Panc1 (cell line): ENCODE measurements around the gene MRPL33. TPM values are rescaled to one million over a fixed set of nuclear protein-coding genes. Genes with fewer than 3 reads are reported as not detected.

Source experiments
- ATAC-seq: fragments of 200-7000 bp; cut with Tn5 transposase; 2 replicates; pipeline ENCODE4 v1.9.1; 2020; ENCODE audit warnings: mild to moderate bottlenecking, moderate library complexity
- BruUV-seq: library from RNA; stranded (reverse); fragments of 400-500 nt; replicated peaks from 2 replicates; lab custom pipeline; 2021; lab: Mats Ljungman, UMichigan
- CTCF ChIA-PET: fragments of 300-600 bp; sonication (Branson Sonifier 250); formaldehyde crosslinking; loops from one replicate; lab custom pipeline; 2022; ENCODE audit warnings: antibody characterized with exemption; lab: Charles Lee
- POLR2A ChIA-PET: fragments of 300-600 bp; sonication (Branson Sonifier 250); formaldehyde crosslinking; loops from one replicate; lab custom pipeline; 2022; ENCODE audit warnings: antibody characterized with exemption; lab: Charles Lee
- DNase-seq: peaks from one replicate; pipeline ENCODE4 v3.0.0-alpha.2; 2010; ENCODE audit warnings: low read depth, low spot score
- H3K27ac ChIP-seq: 2 replicates; pipeline ENCODE4 v1.5.1; 2011; ENCODE audit warnings: mild to moderate bottlenecking, low read length, inconsistent platforms
- H3K27me3 ChIP-seq: fragments of 200-500 bp; sonication (Bioruptor generic); 2 replicates; pipeline ENCODE4 v1.6.0; 2014; ENCODE audit warnings: low read length, inconsistent platforms; ENCODE audit not compliant: control insufficient read depth, insufficient read depth
- H3K36me3 ChIP-seq: fragments of 200-500 bp; sonication (Bioruptor generic); 2 replicates; pipeline ENCODE4 v1.5.1; 2014; ENCODE audit warnings: inconsistent platforms, mild to moderate bottlenecking, low read length, moderate library complexity; ENCODE audit not compliant: control insufficient read depth, insufficient read depth
- H3K4me1 ChIP-seq: 2 replicates; pipeline ENCODE4 v1.5.1; 2011; ENCODE audit warnings: inconsistent platforms, mild to moderate bottlenecking, low read length, moderate library complexity; ENCODE audit not compliant: control insufficient read depth, insufficient read depth
- H3K4me3 ChIP-seq, 2 experiments: 2 replicates each; pipeline ENCODE4 v1.5.1; 2011 to 2012; ENCODE audit warnings: low read depth in 2 of 2, low read length in 2 of 2, mild to moderate bottlenecking in 2 of 2, inconsistent platforms in 1 of 2, moderate library complexity in 1 of 2
- H3K9me3 ChIP-seq: fragments of 200-500 bp; sonication (Bioruptor generic); 2 replicates; pipeline ENCODE4 v1.5.1; 2014; ENCODE audit warnings: low read depth, mild to moderate bottlenecking, inconsistent platforms, low read length, moderate library complexity; ENCODE audit not compliant: control insufficient read depth, insufficient read depth
- CTCF ChIP-seq: fragments of 450-650 bp; IDR thresholded peaks from 2 replicates; pipeline ENCODE4 v1.5.1; 2017; ENCODE audit warnings: mild to moderate bottlenecking
- POLR2AphosphoS5 ChIP-seq: IDR thresholded peaks from 2 replicates; pipeline ENCODE4 v1.6.1; 2012; ENCODE audit warnings: mild to moderate bottlenecking, low read depth, low read length, moderate library complexity
- REST ChIP-seq, 2 experiments: IDR thresholded peaks; 2 replicates each; pipeline ENCODE4 v1.6.1; 2011 to 2012; ENCODE audit warnings: low read depth in 2 of 2, control low read depth in 1 of 2, low read length in 1 of 2, mild to moderate bottlenecking in 1 of 2, moderate library complexity in 1 of 2; ENCODE audit not compliant: insufficient read depth in 1 of 2
- SIN3A ChIP-seq: IDR thresholded peaks from 2 replicates; pipeline ENCODE4 v1.6.1; 2012; ENCODE audit warnings: low read depth, mild to moderate bottlenecking, low read length, moderate library complexity, borderline replicate concordance; ENCODE audit not compliant: insufficient read depth
- TCF7L2 ChIP-seq: IDR thresholded peaks from 2 replicates; pipeline ENCODE4 v1.6.1; 2011; ENCODE audit warnings: mild to moderate bottlenecking, low read depth, low read length, inconsistent platforms
- in situ Hi-C: cut with HindIII; loops from 2 replicates; pipeline ENCODE4 v1.10.0; 2016; ENCODE audit warnings: low sequenced_read_pairs, low pct_unique_long_range_greater_than_20kb
- intact Hi-C: fragments of 100-400 bp; cut with micrococcal nuclease; formaldehyde crosslinking; loops from one replicate; pipeline ENCODE4 v1.10.0; 2022; ENCODE audit not compliant: unreplicated experiment
- total RNA-seq: library from RNA; stranded (reverse); gene quantifications from one replicate; pipeline ENCODE4 v1.2.1, GENCODE V29; 2021; ENCODE audit not compliant: unreplicated experiment

Gene MRPL33
- total RNA-seq, 1 experiment from 2014 or later = 61.6 TPM

- Histone ChIP-seq H3K4me3 (peak overlapping the region; percentile 19 to 48; a peak in 3 of 4 replicates), H3K27ac (peak overlapping the region; percentile 67), H3K4me1 (peaks cover 9% of the 10 kb centered on the region), H3K27me3 (no peaks in the 10 kb centered on the region), H3K36me3 (no peaks in the 10 kb centered on the region), H3K9me3 (no peaks in the 10 kb centered on the region)
- BruUV-seq = no TSS peak
- no peak for DNase-seq
- TF ChIP-seq TCF7L2 = no peak
- no peak for TF ChIP-seq POLR2AphosphoS5
- no peak for TF ChIP-seq REST (IDR thresholded peaks at IDR 0.05; ENCODE audit: insufficient read depth in 1 of 2, low read depth in 2 of 2, low read length in 1 of 2)
- TF ChIP-seq CTCF = no peak
- TF ChIP-seq SIN3A = no peak
- in situ Hi-C loops = no loop called here
- no peak for ATAC-seq
- ChIA-PET CTCF (no interaction called here), POLR2A (no interaction called here)
- intact Hi-C loops = no loop called here
These were observed 5.2 kb upstream of the MRPL33 start for GRCh38 chr2:27766287-27766661.

GRCh38 chr2:27771202-27771547 lies 344 bp upstream of the MRPL33 start:
- no TSS peak for BruUV-seq
- in situ Hi-C loops (no loop called here), intact Hi-C loops (no loop called here)
- H3K4me3 ChIP-seq = peak overlapping the region; percentile 86 to 93
- peak overlapping the region; percentile 88 for H3K27ac ChIP-seq
- peaks cover 3% of the 10 kb centered on the region for H3K36me3 ChIP-seq
- H3K9me3 ChIP-seq = no peaks in the 10 kb centered on the region
- POLR2A ChIA-PET = interaction anchor here (0.6 kb wide), 1 partner anchor 87 kb away, joined by 8 read pairs; no protein-coding TSS in a partner anchor
- CTCF ChIA-PET = no interaction called here
- DNase-seq (peak; percentile 41), ATAC-seq (peak; percentile 37)
- H3K4me1 ChIP-seq = peaks cover 18% of the 10 kb centered on the region
- no peak for TF ChIP-seq REST (IDR thresholded peaks at IDR 0.05; ENCODE audit: insufficient read depth in 1 of 2, low read depth in 2 of 2, low read length in 1 of 2)
- TF ChIP-seq TCF7L2 = no peak
- TF ChIP-seq SIN3A = no peak
- no peak for TF ChIP-seq POLR2AphosphoS5
- TF ChIP-seq CTCF = no peak
- H3K27me3 ChIP-seq = no peaks in the 10 kb centered on the region
